HuH-7 (cell line): ENCODE results near the gene FCN1.

Experiments used
- DNase-seq: peaks from one replicate; pipeline ENCODE4 v3.0.0; 2011; ENCODE audit warnings: low spot score

The FCN1 gene

GRCh38 chr9:134913713-134914500 lies 3.8 kb downstream of the FCN1 start:
- no peak for DNase-seq

- no peak for DNase-seq
Observed at GRCh38 chr9:134913041-134913712, 4.5 kb downstream of the FCN1 start.

DNA sequence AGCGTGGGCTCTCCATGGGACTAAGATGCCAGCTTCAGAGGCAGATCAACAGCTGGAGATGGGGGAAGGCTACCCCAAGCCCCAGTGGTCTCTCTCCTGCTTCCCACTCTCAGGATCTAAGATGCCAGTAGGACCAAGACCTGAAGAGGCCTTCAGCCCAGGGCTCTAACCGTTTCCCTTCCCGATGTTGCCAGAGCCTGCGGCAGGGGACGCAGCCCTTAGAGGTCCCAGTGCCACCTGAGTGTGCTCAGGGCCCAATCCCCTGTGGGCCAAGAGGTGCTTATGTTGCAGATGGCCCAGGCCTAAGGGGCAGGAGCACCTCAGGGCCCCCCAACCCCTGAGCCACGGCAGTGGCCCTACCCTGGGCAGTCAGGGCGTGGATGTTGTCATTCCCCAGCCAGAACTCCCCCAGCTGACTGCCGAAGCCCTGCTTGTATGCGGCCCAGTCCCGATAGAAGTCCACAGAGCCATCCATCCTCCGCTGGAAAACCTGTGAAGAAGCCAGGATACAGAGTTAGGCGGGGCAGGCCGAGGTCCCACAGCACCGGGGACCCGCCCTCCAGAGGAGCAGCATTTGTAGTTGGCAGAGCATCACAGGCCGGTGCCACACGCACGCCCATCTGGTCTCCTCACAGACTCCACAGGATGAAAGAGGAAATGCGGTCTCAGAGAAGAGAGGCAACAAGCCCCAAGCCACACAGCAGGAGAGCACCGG lies 5.4 kb downstream of the FCN1 start:
- no peak for DNase-seq

DNA sequence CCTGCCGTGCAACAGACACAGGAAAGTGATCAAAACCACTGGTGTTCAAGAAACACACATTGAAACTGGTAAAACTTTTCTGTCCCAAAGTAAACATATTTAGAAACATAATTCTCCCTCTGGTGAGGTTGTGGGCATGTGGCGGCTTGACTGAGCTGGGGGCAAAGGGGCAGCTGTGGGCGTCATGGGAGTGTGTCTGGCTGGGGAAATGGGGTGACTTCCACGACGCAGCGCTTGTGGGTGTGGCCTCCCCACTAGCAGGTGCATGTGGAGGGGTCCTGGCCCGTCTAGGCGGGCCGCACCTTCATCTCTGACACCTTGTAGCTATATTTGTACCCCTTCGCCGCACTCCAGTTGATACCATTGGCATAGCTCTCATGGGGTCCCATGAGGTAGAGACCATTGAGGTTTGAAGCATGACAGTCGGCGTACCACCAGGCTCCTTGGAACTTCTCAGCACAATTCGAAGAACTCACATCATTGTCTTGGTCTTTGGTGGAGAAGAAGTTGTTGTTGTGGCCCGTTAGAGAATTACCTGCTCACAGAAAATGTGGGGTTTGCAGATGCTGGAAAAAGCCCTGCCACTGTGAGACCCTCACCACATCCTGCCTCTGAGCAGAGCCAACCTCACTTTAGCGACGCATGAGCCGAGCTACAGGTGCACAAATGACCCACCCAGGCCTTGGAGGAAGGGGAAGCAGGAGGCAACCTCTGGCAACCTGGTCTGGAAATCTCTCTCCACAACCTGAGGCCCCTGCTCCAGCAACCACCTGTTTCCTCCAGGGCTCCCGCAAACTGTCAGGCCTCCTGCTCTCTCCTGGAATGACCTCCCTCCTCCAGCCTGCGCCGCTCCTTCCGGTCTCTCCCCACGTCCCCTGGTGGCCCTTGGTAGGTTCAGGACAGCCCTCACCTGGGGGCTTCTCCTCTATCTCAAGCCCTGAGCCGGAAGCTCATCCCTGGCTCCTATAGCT lies 7.9 kb downstream of the FCN1 start:
- no peak for DNase-seq

DNA sequence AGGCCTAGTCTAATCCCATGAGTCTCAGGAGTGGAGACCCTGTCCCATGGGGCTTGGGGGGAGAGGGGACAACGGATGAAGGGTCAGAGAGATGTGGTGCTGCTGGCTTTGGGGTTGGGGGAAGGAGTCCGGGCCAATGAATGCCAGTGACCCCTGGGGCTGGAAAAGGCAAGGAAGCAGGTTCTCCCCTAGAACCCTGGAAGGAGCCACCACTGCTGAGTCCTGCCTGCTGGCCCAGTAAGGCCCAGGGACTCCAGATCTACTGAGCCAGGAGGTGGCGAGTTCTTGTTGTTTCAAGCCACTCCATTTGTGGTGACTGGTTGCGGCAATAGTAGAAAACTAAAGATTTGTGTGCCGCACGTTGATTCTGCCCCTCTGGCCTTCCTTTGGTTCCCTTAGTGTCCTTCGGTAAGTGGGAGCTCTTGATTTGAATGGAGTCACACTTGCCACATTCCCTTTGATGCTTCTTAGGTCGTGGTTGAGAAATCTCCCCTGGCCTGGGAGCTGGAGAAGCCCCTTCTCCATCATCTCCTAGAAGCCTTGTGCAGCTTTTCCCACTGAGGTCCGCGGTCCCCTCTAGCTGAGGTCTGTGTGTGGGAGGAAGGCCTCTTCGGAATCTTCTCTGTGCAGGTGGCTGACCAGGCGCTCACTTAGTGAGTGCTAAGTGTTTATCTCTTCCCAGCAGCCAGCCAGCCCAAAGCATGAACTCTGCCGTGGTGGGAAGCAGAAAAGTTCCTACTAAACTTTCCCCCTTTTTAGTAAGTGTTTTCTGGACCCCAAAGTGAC lies 9.0 kb downstream of the FCN1 start:
- no peak for DNase-seq

DNA sequence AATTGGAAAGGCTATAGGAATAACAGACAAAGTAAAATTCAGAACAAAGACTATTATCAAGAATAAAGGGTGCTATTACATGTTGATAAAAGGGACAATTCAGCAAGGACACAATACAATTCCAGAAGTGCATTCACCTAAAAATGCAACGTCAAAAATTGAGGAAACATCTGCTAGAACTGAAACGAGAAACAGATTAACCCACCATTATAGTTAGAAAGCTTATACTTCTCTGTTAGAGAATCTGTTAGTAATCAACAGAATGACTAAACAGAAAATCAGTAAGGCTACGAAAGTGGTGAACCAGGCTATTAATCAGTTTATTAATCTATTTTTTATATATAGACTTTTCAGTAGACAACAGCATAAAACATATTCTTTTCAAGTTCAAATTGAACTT lies 14.8 kb downstream of the FCN1 start:
- DNase-seq, result no peak

GRCh38 chr9:134899818-134900217 lies 17.9 kb downstream of the FCN1 start:
- DNase-seq, result no peak

DNA sequence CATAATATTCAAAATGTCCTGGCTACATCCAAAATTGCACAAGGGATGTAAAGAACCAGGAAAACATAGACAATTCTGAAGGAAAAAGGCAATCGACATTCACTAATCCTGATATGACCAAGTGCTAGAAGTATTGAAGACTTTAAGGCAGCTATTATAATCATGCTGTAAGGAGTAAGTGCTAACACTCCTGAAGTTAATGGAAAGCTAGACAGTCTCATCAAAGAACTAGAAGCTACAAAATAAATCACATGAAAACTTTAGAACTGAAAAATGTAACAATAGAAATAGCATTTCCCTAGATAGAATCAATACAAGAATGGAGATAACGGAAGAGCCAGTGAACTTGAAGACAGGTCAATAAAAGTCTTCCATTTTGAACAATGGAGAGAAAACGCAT lies 18.5 kb downstream of the FCN1 start:
- no peak for DNase-seq

DNA sequence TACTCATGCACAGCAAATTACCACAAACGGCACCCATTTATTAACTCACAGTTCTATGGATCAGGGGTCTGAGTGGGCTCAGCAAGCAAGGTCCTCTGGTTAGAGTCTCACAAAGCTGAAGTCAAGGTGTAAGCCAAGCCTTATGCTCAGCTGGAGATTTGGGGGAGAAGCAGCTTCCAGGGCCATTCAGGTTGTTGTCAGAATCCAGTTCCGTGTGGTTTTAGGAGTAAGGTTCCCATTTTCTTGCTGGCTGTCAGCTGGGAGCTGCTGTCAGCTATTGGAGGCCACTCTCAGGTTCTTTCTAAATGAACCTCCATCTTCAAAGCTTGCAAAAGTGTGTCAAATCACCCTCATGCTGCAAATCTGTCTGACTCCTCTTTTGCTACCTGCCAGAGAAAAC lies 19.4 kb downstream of the FCN1 start:
- DNase-seq, result no peak

DNA sequence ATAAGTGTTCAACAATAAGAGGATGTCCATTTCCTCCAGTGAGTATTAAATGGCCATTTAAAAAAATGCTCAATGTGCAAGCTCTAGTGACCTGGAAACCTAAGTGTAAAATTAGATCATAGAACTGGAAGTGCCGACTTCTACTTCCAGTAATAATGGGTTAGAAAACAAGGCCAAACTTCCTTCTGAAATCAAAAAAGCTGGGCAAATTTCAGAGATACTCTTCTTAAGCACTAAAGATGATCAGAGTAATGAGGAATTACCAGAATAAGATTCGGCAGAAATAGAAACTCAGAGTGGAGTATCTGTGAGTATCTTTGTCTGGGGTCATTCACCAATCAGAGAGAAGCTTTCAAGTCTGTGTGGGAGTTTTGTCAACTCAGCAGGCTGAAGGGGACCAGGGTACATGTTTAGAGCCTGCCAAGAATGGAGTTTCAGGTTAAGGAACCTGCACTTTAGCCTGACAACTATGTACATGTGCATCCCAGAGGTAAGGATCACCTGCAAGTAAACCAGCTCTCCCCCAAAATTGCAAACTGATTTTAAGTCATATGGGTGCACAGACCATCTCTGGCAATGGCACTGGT lies 20.0 kb downstream of the FCN1 start:
- DNase-seq, result no peak

DNA sequence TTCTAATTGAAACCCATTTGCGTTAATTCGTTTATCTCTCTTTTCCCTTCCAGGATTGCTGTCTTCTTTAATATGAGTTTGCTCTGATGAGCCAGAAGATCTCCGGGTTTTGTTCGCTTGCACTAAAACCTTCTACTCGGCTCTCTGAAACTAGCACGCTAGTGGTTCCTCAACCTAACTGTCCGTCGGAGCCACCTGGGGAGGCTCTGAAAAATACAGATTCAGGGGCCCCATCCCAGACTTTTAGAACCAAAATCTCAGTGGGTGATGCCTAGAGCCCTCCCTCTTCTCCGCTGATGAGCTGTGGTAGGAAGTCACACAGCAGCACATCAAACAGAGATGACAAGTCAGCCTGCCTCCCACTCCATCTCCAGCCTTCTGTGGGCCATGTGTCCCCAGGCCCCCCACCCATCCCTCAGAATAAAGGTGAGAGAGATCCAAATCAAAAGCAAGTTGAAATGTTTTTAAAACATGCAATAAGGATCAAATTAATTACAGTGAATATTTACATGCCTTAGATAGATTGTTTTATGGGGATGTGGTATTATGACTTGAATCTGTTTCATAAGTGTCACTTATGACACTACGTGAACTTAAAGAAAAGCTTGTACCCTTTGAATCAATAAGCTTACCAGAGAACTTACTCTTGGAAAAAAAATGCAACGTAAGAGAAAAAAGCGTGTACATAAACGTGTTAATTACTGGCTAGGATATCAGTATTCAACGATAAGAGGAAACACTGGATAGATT lies 20.7 kb downstream of the FCN1 start:
- DNase-seq, result no peak

- no peak for DNase-seq
Observed at GRCh38 chr9:134895908-134896833, 21.5 kb downstream of the FCN1 start.

DNA sequence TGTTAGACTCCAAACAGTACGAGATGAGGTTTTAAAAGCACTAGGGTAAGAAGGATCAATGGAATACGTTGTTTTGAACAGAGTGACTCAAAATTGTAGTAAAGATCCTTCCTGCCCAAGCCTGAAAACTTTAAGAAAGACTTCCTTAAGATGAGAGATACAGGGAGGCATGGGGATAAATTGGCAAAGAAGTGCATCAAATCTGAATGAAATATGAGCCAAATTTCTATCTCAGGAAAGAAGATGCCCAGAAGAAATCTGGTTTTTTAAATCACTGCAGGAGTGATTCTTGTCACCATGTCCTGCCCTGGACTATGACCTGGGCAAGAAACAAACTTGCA lies 22.2 kb downstream of the FCN1 start:
- DNase-seq, result no peak

- no peak for DNase-seq
Observed at GRCh38 chr9:134895097-134895496, 22.6 kb downstream of the FCN1 start.

GRCh38 chr9:134894136-134894860 lies 23.4 kb downstream of the FCN1 start:
- DNase-seq, result no peak

- DNase-seq, result no peak
Observed at GRCh38 chr9:134892820-134893420, 24.8 kb downstream of the FCN1 start.

- no peak for DNase-seq
Observed at GRCh38 chr9:134892221-134892620, 25.5 kb downstream of the FCN1 start.

DNA sequence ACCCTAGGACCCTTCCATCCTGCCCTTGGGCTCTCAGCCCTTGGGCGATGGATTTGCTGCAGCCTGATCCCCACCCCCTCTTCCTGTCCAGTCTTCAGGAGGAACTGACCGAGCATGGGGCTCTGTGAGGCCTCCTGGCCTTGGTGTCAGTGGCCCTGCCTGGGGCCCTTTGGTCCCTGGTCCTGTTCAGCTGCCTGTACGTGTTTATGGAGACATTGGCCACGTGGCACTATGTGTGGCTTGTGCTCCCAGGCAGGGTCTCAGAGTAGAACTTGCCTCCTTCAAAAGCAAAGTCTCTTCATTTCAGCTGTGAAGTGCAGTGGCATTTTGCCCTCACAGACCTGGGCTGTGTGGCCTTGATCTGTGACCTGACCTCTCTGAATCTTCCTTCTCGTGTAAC lies 26.0 kb downstream of the FCN1 start:
- DNase-seq, result no peak
